H1 (cell line): ENCODE data around the gene SPARC. TPM values are rescaled to one million over a fixed set of nuclear protein-coding genes. Genes with fewer than 3 reads are reported as not detected.

Source experiments
- CBX5 ChIP-seq: fragments of 300-800, 300-1000 bp; sonication (generic); IDR thresholded peaks from 2 replicates; pipeline ENCODE4 v1.7.1; 2016; ENCODE audit warnings: antibody characterized with exemption, low read length, low read depth
- CBX8 ChIP-seq: fragments of 300-800, 300-1000 bp; sonication (generic); IDR thresholded peaks from 2 replicates; pipeline ENCODE4 v1.7.1; 2016; ENCODE audit warnings: low read depth, low read length, borderline replicate concordance
- CHD2 ChIP-seq: IDR thresholded peaks from 2 replicates; pipeline ENCODE4 v1.6.1; 2012; ENCODE audit warnings: low read length, improper control_type of control experiment
- EZH2 ChIP-seq: fragments of 200-600 bp; sonication (generic); IDR thresholded peaks from 2 replicates; pipeline ENCODE4 v1.7.1; 2012; ENCODE audit warnings: low read depth, mild to moderate bottlenecking, moderate library complexity, low read length, inconsistent platforms; ENCODE audit not compliant: severe bottlenecking
- GTF2F1 ChIP-seq: IDR thresholded peaks from 2 replicates; pipeline ENCODE4 v1.6.1; 2012; ENCODE audit warnings: low read depth, low read length, improper control_type of control experiment, borderline replicate concordance
- JUN ChIP-seq: IDR thresholded peaks from 2 replicates; pipeline ENCODE4 v1.6.1; 2011; ENCODE audit warnings: low read depth, mild to moderate bottlenecking, improper control_type of control experiment, low read length
- JUND ChIP-seq: IDR thresholded peaks from 2 replicates; pipeline ENCODE4 v1.6.1; 2011; ENCODE audit warnings: mild to moderate bottlenecking, improper control_type of control experiment, low read length
- TAF1 ChIP-seq: IDR thresholded peaks from 2 replicates; pipeline ENCODE4 v1.6.1; 2011; ENCODE audit warnings: mild to moderate bottlenecking, low read depth, low read length
- TEAD4 ChIP-seq: IDR thresholded peaks from 2 replicates; pipeline ENCODE4 v1.6.1; 2012; ENCODE audit warnings: low read depth, low read length, inconsistent platforms, mixed read lengths
- polyA plus RNA-seq, 7 experiments: library from polyadenylated mRNA; depleted of rRNA in 3 of 7; stranded (reverse) in 5 of 7; unstranded in 2 of 7; fragments of >200 nt in 5 of 7; fragments of 200-250 nt in 2 of 7; gene quantifications; 1 replicate in 5 of 7; 2 replicates in 1 of 7; 4 replicates in 1 of 7; pipeline versions ENCODE4 v1.2.1 to v1.2.3, GENCODE V29; 2011 to 2013; ENCODE audit warnings: missing spikeins in 2 of 7, mixed read lengths in 2 of 7
- total RNA-seq: library from RNA; stranded (reverse); fragmentation: NEBNext Ultra II Directional; extraction: Animal tissue kit (Norgen Biotek cat#: 25700); gene quantifications from 2 replicates; pipeline ENCODE4 v1.2.1, GENCODE V29; 2021
- TF ChIP-seq, protein P1 (sequence below): IDR thresholded peaks from 2 replicates; pipeline ENCODE4 v1.6.1; 2011; ENCODE audit warnings: low read length, improper control_type of control experiment

Gene SPARC
- total and polyA plus RNA-seq, 2 of the 8 experiments (the other 6 are each of a cell fraction or from before 2014, with no cell fraction given), result 375 to 438 TPM

- TF ChIP-seq, protein P1, sequence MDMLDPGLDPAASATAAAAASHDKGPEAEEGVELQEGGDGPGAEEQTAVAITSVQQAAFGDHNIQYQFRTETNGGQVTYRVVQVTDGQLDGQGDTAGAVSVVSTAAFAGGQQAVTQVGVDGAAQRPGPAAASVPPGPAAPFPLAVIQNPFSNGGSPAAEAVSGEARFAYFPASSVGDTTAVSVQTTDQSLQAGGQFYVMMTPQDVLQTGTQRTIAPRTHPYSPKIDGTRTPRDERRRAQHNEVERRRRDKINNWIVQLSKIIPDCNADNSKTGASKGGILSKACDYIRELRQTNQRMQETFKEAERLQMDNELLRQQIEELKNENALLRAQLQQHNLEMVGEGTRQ, result no peak
- TF ChIP-seq TEAD4 (no peak), TAF1 (no peak), EZH2 (no peak), JUN (no peak), CBX8 (no peak), JUND (no peak), GTF2F1 (no peak), CBX5 (no peak), CHD2 (no peak)
Observed at GRCh38 chr5:151657114-151657513, 29.6 kb downstream of the SPARC start (continued).
